OCI-LY7 (cell line): ENCODE results near the gene DPH1. TPM values are rescaled to one million over a fixed set of nuclear protein-coding genes. Genes with fewer than 3 reads are reported as not detected.

Experiments used
- BruUV-seq: library from RNA; stranded (reverse); fragments of 400-500 nt; replicated peaks from 2 replicates; lab custom pipeline; 2021; lab: Mats Ljungman, UMichigan
- CTCF ChIA-PET: fragments of 300-600 bp; sonication (Branson Sonifier 250); formaldehyde crosslinking; loops from one replicate; lab custom pipeline; 2022; ENCODE audit warnings: antibody characterized with exemption; ENCODE audit not compliant: unreplicated experiment; lab: Charles Lee
- POLR2A ChIA-PET: fragments of 300-600 bp; sonication (Branson Sonifier 250); formaldehyde crosslinking; loops from one replicate; lab custom pipeline; 2022; ENCODE audit warnings: antibody characterized with exemption; lab: Charles Lee
- DNase-seq: peaks from one replicate; pipeline ENCODE4 v3.0.0-alpha.2; 2015; ENCODE audit warnings: low spot score
- H2AFZ ChIP-seq: fragments of 200-600 bp; sonication (generic), shearing (Covaris generic); 2 replicates; pipeline ENCODE4 v1.6.1; 2014; ENCODE audit warnings: mild to moderate bottlenecking, antibody characterized with exemption, low read length, moderate library complexity
- H3K27ac ChIP-seq: fragments of 200-600 bp; sonication (generic); 2 replicates; pipeline ENCODE4 v1.5.1; 2014; ENCODE audit warnings: mixed run types, low read depth, mild to moderate bottlenecking, moderate library complexity, low read length, inconsistent platforms; ENCODE audit not compliant: poor library complexity, severe bottlenecking
- H3K36me3 ChIP-seq: fragments of 200-600 bp; sonication (generic); 2 replicates; pipeline ENCODE4 v1.6.1; 2014; ENCODE audit warnings: mild to moderate bottlenecking, antibody characterized with exemption, low read length, moderate library complexity, mixed read lengths; ENCODE audit not compliant: insufficient read depth
- H3K4me1 ChIP-seq: fragments of 200-600 bp; sonication (generic); 2 replicates; pipeline ENCODE4 v1.5.1; 2014; ENCODE audit warnings: mild to moderate bottlenecking, low read length; ENCODE audit not compliant: insufficient read depth, poor library complexity, severe bottlenecking
- H3K4me2 ChIP-seq: fragments of 200-600 bp; sonication (generic); 2 replicates; pipeline ENCODE4 v1.6.1; 2014; ENCODE audit warnings: mild to moderate bottlenecking, low read length
- H3K4me3 ChIP-seq: fragments of 200-600 bp; sonication (generic); 2 replicates; pipeline ENCODE4 v1.5.1; 2014; ENCODE audit warnings: mild to moderate bottlenecking, low read depth, low read length; ENCODE audit not compliant: poor library complexity, severe bottlenecking
- H3K79me2 ChIP-seq: fragments of 200-600 bp; sonication (generic); 2 replicates; pipeline ENCODE4 v1.6.1; 2016; ENCODE audit warnings: low read depth, mild to moderate bottlenecking, low read length, moderate library complexity, mixed read lengths; ENCODE audit not compliant: insufficient read depth
- H3K9me2 ChIP-seq: fragments of 200-600 bp; sonication (generic); 2 replicates; pipeline ENCODE4 v1.6.1; 2016; ENCODE audit warnings: mild to moderate bottlenecking, low read length, mixed read lengths; ENCODE audit not compliant: insufficient read depth
- H3K9me3 ChIP-seq: fragments of 200-600 bp; sonication (generic); 2 replicates; pipeline ENCODE4 v1.6.1; 2014; ENCODE audit warnings: mild to moderate bottlenecking, mixed run types, low read length, mixed read lengths
- H4K20me1 ChIP-seq: fragments of 200-600 bp; sonication (generic); 2 replicates; pipeline ENCODE4 v1.6.1; 2014; ENCODE audit warnings: mild to moderate bottlenecking, antibody characterized with exemption, low read length, moderate library complexity, mixed read lengths; ENCODE audit not compliant: insufficient read depth
- EZH2phosphoT487 ChIP-seq: fragments of 200-600 bp; sonication (generic); IDR thresholded peaks from 2 replicates; pipeline ENCODE4 v1.6.1; 2018; ENCODE audit warnings: low read depth, borderline replicate concordance, mild to moderate bottlenecking, mixed run types, antibody characterized with exemption, low read length, moderate library complexity, mixed read lengths
- intact Hi-C: fragments of 100-400 bp; cut with micrococcal nuclease; formaldehyde crosslinking; loops from one replicate; pipeline ENCODE4 v1.10.0; 2022; ENCODE audit not compliant: unreplicated experiment
- total RNA-seq, 2 experiments: library from RNA; depleted of rRNA in 1 of 2; stranded (reverse); fragments of >200 nt in 1 of 2; shearing (Covaris generic) in 1 of 2; gene quantifications; 2 replicates each; pipeline ENCODE4 v1.2.3, GENCODE V29; 2014 to 2022
- TF ChIP-seq, protein P1 (sequence below): fragments of 200-600 bp; sonication (generic); conservative IDR thresholded peaks from 2 replicates; pipeline ENCODE4 v1.5.1; 2014; ENCODE audit warnings: mild to moderate bottlenecking, antibody characterized with exemption, low read length, moderate library complexity, mixed read lengths

DPH1 gene
- total RNA-seq, 2 experiments from 2014 or later: 26.5 to 35.1 TPM

DNA sequence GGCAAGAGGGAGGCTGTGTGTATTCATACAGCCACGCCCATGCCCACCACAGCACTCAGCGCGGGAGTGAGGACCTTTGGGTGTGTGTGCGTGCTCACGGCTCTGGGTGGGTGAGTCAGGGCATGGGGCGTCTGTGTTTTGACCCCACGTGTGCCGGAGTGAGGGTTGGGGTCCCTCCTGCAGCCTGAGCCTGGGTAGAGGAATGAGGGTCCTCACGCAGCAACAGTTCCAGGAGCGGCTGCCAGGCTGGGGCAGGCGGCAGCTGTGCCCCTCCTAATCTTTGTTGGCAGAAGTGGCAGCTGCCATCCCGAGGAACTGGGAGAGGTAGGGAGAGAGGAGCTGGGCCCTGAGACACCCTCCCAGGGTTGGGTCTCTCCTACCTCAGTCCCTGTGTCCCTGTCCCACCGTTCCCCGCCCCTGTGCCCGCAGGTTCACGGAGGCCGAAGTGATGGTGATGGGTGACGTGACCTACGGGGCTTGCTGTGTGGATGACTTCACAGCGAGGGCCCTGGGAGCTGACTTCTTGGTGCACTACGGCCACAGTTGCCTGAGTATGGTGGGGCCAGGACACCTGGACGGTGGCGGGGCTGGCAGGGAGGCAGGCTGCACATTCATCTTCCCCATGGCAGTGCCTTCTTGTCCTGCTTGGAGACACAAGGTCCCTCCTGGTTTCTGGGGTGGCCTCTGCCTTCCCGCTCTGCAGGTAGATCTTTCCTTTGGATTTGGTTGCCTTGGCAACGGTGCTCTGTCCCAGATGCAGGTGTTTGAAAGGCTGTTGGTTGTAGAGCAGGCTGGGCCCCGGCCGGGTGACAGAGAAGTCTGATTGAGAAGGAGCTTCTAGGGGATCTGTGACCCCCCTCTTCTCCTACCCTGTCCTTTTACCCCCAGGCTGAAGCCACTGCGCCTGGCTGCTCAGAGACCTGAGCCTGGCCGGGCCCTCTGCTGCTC is 5.9 kb downstream of the DPH1 start:
- no peak for TF ChIP-seq EZH2phosphoT487
- TF ChIP-seq, protein P1, sequence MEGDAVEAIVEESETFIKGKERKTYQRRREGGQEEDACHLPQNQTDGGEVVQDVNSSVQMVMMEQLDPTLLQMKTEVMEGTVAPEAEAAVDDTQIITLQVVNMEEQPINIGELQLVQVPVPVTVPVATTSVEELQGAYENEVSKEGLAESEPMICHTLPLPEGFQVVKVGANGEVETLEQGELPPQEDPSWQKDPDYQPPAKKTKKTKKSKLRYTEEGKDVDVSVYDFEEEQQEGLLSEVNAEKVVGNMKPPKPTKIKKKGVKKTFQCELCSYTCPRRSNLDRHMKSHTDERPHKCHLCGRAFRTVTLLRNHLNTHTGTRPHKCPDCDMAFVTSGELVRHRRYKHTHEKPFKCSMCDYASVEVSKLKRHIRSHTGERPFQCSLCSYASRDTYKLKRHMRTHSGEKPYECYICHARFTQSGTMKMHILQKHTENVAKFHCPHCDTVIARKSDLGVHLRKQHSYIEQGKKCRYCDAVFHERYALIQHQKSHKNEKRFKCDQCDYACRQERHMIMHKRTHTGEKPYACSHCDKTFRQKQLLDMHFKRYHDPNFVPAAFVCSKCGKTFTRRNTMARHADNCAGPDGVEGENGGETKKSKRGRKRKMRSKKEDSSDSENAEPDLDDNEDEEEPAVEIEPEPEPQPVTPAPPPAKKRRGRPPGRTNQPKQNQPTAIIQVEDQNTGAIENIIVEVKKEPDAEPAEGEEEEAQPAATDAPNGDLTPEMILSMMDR: no peak
- intact Hi-C loops: no loop called here
- no peak overlapping the region for H3K27ac ChIP-seq
- no peaks in the 10 kb centered on the region for H3K9me2 ChIP-seq
- H3K4me2 ChIP-seq: no peak overlapping the region
- CTCF ChIA-PET: no interaction called here
- H3K4me3 ChIP-seq: no peak overlapping the region
- H2AFZ ChIP-seq: no peak overlapping the region
- DNase-seq: no peak
- BruUV-seq: no TSS peak
- no peaks in the 10 kb centered on the region for H4K20me1 ChIP-seq
- POLR2A ChIA-PET: no interaction called here
- no peaks in the 10 kb centered on the region for H3K9me3 ChIP-seq
- H3K4me1 ChIP-seq: peaks cover 20% of the 10 kb centered on the region
- H3K36me3 ChIP-seq: peaks cover 37% of the 10 kb centered on the region
- H3K79me2 ChIP-seq: peaks cover 8% of the 10 kb centered on the region; the same call in 1 of the 2 replicates

DNA sequence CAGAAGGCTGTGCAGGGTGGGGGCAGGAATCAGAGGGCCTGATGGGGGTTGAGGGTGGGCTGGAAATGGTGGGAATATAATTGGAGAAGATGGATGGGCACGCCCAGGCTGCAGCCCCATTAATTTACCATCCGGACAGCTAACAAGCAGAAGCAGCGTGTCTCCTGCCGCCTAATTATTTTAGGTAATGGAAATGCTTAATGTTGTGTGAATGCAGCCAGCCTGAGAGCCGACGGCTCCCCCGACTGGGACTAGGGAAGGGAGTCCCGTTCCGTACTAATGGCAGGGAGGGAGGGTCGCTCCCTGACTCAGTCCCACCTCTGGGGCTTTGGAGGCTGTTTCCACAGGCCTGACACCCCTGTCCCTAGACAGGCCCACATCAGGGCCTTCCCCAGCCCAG is 7.2 kb downstream of the DPH1 start:
- H2AFZ ChIP-seq: no peak overlapping the region
- no peaks in the 10 kb centered on the region for H3K9me3 ChIP-seq
- H4K20me1 ChIP-seq: no peaks in the 10 kb centered on the region
- ChIA-PET CTCF (no interaction called here), POLR2A (no interaction called here)
- H3K4me1 ChIP-seq: peaks cover 18% of the 10 kb centered on the region
- no peaks in the 10 kb centered on the region for H3K9me2 ChIP-seq
- no peaks in the 10 kb centered on the region; the same call in 1 of the 2 replicates for H3K79me2 ChIP-seq
- no peak overlapping the region for H3K4me3 ChIP-seq
- H3K27ac ChIP-seq: no peak overlapping the region
- DNase-seq: no peak
- H3K36me3 ChIP-seq: peaks cover 41% of the 10 kb centered on the region
- no peak overlapping the region for H3K4me2 ChIP-seq
- BruUV-seq: no TSS peak
- TF ChIP-seq, protein P1: no peak
- TF ChIP-seq EZH2phosphoT487: no peak
- intact Hi-C loops: no loop called here

DNA sequence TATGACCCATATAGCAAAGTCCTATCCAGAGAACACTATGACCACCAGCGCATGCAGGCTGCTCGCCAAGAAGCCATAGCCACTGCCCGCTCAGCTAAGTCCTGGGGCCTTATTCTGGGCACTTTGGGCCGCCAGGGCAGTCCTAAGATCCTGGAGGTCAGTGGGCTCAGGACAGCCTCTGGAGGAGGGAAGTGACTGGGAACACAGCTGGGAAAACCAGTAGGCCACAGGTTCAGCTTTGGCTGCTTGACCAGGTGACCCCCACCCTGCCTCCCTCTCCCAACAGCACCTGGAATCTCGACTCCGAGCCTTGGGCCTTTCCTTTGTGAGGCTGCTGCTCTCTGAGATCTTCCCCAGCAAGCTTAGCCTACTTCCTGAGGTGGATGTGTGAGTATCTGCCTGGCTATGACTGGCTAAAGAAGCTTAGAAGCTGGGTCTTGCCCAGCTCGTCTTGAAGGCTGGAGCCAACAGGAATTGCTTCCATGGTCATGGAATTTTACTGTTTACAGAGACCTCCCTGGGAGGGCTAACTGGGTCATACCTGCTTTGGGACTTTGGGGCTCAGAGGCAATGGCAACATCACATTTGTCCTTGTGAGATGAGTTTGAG is 10.4 kb downstream of the DPH1 start:
- intact Hi-C loops: no loop called here
- H3K79me2 ChIP-seq: peaks cover 6% of the 10 kb centered on the region; the same call in 1 of the 2 replicates
- H2AFZ ChIP-seq: no peak overlapping the region
- no peaks in the 10 kb centered on the region for H4K20me1 ChIP-seq
- H3K4me2 ChIP-seq: no peak overlapping the region
- no TSS peak for BruUV-seq
- TF ChIP-seq EZH2phosphoT487: no peak
- TF ChIP-seq, protein P1: no peak
- peaks cover 55% of the 10 kb centered on the region for H3K36me3 ChIP-seq
- H3K27ac ChIP-seq: no peak overlapping the region
- CTCF ChIA-PET: no interaction called here
- no peaks in the 10 kb centered on the region for H3K9me3 ChIP-seq
- no peak overlapping the region for H3K4me3 ChIP-seq
- no peak for DNase-seq
- peaks cover 15% of the 10 kb centered on the region for H3K4me1 ChIP-seq
- POLR2A ChIA-PET: no interaction called here
- H3K9me2 ChIP-seq: no peaks in the 10 kb centered on the region
